ENCODE data around the gene WEE1.

Gene WEE1

GRCh38 chr11:9573052-9573774 lies at the start of gene WEE1:
WEE1 (plus strand) TSS chr11:9573670; CDS start chr11:9573934, 264 bp downstream.
- H3K4me3 ChIP-seq (ENCODE audit: control insufficient read depth, low read depth, low read length), result peak within 1 kb of the TSS; percentile 81
- peak; percentile 90 for DNase-seq (ENCODE audit: low read depth)
- no peak for TF ChIP-seq CTCF (IDR thresholded peaks at IDR 0.05; ENCODE audit: control insufficient read depth, insufficient read depth, low read depth, low read length, missing control alignments)

DNA sequence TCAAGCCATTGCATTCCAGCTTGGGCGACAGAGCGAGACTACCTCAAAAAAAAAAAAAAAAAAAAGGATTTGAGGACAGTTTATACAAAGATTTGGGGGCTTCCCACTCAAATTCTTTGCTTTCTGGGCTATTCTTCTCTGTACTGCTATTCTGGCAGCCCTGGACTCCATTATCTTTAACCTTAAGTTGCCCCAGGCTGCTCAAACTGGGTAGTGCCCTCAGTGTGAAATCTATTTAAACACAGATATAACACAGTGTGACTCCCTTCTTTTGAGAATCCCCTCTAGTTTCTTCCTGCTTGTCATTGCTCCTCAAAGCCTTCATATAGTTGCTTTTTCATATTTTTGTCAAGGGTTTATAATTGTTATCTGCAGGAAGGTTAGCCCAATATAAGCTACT lies 49.5 kb upstream of the WEE1 start:
- DNase-seq (ENCODE audit: low read depth), result no peak
- no peak for TF ChIP-seq CTCF (IDR thresholded peaks at IDR 0.05; ENCODE audit: control insufficient read depth, insufficient read depth, low read depth, low read length, missing control alignments)
- no peak overlapping the region for H3K4me3 ChIP-seq (ENCODE audit: control insufficient read depth, low read depth, low read length)

DNA sequence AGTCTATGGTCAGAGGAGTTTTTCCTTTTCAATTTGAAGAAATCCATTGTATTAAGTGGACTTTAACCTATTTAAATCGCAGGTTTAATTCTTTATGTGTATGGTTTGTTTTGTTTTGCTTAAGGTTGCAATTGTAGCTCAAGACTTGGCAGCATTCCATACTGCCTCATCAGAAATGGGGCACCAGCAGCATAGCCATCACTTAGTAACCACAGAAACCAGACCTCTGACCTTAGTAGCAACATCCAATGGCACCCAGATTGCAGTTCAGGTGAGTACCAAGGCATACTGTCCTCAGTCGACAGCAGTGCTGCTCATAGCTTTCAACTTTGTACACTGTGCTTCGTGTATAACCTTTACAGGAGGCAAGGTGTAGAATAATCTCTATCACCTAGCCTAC lies 48.4 kb upstream of the WEE1 start:
- no peak for DNase-seq (ENCODE audit: low read depth)
- no peak overlapping the region for H3K4me3 ChIP-seq (ENCODE audit: control insufficient read depth, low read depth, low read length)
- no peak for TF ChIP-seq CTCF (IDR thresholded peaks at IDR 0.05; ENCODE audit: control insufficient read depth, insufficient read depth, low read depth, low read length, missing control alignments)

GRCh38 chr11:9527481-9528135 lies 45.9 kb upstream of the WEE1 start:
- TF ChIP-seq CTCF (IDR thresholded peaks at IDR 0.05; ENCODE audit: control insufficient read depth, insufficient read depth, low read depth, low read length, missing control alignments), result no peak
- H3K4me3 ChIP-seq (ENCODE audit: control insufficient read depth, low read depth, low read length), result no peak overlapping the region
- DNase-seq (ENCODE audit: low read depth), result peak; percentile 71

DNA sequence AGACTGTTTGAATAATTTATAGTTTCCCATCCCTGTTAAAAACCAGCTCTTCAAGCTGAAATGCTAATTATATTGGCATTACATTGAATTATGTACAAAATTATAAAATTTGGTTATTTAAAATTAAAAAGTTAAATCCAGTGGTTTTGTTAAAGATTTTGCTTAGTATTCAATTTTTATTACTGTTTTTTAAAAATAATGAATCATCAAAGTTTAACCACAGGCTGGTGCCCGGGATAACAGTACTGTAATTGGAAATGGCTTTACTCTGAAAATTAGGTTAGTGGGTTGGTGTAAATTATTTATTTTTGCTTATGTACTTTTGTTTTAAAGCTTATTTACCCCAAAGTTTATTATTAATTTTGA lies 45.4 kb upstream of the WEE1 start:
- DNase-seq (ENCODE audit: low read depth), result no peak

More for the DNA sequence above, 45.4 kb upstream of the WEE1 start:
- TF ChIP-seq CTCF (IDR thresholded peaks at IDR 0.05; ENCODE audit: control insufficient read depth, insufficient read depth, low read depth, low read length, missing control alignments), result no peak
- H3K4me3 ChIP-seq (ENCODE audit: control insufficient read depth, low read depth, low read length), result no peak overlapping the region

Data from AG09309 (cell line).